ENCODE data around the gene RAPGEF3. TPM values are rescaled to one million over a fixed set of nuclear protein-coding genes. Genes with fewer than 3 reads are reported as not detected.

Gene RAPGEF3
- total RNA-seq, 1 donor from 2014 or later, result 0.56 TPM

GRCh38 chr12:47745485-47746041 is 13.1 kb downstream of the RAPGEF3 start:
- intact Hi-C loops (cut with micrococcal nuclease), result no loop called here

DNA sequence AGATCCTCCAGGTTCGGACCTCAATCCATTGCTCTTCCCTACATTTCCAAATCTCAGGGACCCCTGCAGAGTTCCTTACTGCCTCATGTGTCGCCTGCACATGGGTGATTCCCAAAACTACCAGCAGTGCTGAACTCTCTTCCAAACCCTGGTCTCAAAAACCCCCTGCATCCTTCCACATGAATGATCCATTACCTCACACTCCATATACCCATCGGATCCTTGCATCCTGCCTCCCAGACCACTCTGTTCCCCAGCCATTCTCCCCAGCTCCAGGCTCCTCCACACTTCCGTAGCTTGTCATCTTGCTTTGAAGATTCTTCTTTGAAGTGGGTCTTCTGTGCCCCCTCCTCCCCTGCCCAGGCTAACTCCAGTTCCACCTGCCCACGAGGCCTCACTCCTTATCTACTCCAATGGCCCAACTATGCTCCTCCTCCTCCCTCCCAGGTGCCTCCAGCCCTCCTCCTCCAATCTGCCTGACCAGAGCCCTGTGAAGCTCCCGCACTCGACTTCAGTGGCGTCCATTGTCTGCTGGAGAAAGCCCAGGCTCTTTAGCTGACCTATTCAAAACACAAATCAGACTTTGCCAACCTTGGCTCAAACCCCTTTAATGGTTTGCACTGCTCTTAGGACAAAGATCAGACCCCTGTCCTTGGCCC is 13.8 kb downstream of the RAPGEF3 start:
- intact Hi-C loops (cut with micrococcal nuclease), result no loop called here

- intact Hi-C loops (cut with micrococcal nuclease), result no loop called here
These were observed 14.6 kb downstream of the RAPGEF3 start for GRCh38 chr12:47744005-47744651.

GRCh38 chr12:47743311-47743860 is 15.3 kb downstream of the RAPGEF3 start:
- intact Hi-C loops (cut with micrococcal nuclease), result loop anchor here (2.0 kb wide), 1 partner anchor 61 kb away; no protein-coding TSS in a partner anchor

DNA sequence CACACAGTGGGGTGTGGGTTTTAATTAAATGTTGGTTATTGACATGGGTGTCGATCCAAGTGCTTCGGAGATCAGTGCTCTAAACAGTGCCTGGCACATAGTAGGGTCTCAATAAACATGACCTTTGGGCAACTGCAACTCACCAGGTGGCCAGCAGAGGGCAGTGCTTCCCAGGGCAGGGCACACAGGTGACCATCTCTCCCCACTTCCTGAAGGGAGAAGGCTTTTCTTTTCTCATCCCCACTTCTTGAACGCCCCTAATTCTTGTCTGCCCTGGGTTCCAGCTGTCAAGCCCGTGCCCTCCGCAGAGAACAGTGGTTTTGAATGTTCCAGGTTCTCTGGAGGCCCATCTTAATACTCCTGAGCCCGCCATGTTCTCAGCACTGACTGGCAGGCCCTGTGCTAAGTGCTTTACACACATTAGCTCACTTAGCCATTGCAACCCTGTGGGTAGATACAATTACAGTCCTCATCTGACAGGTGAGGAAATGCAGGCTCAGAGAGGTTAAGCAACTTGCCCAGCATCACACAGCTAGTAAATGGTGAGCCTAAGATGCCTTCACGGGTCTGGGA is 16.3 kb downstream of the RAPGEF3 start:
- intact Hi-C loops (cut with micrococcal nuclease), result loop anchor here (1.0 to 2.0 kb wide), 9 partner anchors 17 to 425 kb away; partner anchors contain the start of gene TMEM106C

GRCh38 chr12:47741340-47741703 is 17.4 kb downstream of the RAPGEF3 start:
- intact Hi-C loops (cut with micrococcal nuclease), result no loop called here

- intact Hi-C loops (cut with micrococcal nuclease), result no loop called here
These were observed 17.9 kb downstream of the RAPGEF3 start for GRCh38 chr12:47740606-47741339.

- intact Hi-C loops (cut with micrococcal nuclease), result no loop called here
These were observed 18.7 kb downstream of the RAPGEF3 start for GRCh38 chr12:47739979-47740378.

DNA sequence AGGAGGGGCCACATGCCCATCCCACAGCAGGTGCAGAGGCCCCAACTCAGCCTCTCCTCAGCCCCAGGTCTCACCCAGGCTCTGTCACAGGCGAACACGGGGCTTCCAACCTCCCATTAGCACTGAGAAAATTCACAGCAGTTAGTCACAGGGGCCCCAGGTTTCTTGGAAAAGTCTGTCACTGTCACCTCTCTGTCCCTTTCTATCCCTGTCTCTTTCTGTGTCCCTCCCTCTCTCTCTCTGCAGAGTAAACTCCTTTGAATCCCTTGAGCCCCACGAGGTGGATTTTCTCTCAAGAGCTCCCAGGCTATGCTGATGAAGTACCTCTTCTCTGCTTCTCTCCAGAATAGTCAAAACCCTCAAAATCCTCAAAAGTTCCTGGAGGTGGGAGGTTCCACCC is 19.4 kb downstream of the RAPGEF3 start:
- intact Hi-C loops (cut with micrococcal nuclease), result no loop called here

DNA sequence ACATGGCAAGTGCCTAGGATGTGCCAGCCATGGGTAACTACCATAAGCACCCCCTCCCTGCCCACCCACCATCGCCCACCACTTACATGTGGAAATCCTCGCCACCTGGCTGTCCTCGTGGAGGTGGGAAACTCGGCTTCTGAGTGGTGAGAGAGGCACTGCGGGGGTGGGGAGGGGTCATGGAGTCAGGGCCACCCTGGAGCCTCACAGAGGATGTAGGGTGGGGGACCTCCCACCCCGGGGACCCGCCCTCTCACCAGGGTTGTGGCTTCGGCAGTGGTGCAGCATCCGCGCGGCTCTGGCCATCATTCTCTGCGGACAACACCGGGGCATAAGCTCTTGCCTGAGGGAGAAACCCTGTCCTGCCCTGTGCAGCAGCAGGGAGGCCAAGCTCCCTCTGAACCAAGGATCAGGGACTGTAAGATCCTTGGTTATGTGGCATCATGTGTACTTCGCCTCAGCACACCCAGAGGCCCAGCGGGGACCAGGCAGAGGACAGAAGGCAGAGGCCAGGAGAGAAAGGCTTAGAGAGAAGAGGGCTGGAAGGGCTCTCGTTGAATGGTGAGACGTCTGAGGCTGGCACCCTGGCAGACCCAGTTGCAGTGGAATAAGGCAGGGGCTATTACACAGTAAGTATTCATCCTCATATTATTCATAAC is 20.6 kb downstream of the RAPGEF3 start:
- intact Hi-C loops (cut with micrococcal nuclease), result no loop called here

DNA sequence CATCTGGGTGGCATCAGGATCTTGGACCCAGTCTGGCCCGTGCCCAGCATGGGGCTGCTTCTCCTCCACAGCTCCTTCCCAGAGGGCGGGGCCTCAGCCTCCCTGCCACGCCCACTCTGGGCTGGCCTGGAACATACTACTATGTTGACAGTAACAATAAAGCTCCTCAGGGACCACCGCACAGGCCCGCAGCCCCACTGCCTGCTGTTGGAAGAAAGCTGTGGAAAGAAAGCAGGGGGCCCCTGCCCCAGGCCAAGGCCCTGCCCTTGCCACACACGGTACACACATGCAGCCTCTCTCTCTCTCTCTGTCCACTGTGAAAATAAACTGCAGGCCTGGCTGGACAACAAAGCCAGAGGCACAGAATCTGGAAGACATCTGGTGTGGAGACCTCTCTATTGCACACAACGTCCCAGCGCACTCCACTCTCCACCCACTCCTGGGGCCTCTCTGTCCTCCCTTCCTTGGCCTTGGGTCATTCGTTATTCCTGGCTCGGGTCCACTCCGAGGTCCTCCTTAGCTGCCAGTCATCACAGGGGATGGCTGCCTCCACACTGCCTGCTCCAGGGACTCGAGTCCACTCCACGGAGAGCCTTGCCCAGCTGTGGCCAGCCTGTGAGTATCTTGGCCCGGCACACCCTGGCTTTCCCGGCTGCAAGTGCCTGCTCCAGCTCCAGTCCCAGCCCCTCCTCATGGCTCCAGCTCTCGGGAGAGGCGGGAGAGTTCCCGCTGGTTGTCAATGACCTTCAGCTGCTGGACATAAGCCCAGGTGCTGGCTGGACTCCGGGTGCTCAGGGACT is 21.6 kb downstream of the RAPGEF3 start:
- intact Hi-C loops (cut with micrococcal nuclease), result no loop called here

DNA sequence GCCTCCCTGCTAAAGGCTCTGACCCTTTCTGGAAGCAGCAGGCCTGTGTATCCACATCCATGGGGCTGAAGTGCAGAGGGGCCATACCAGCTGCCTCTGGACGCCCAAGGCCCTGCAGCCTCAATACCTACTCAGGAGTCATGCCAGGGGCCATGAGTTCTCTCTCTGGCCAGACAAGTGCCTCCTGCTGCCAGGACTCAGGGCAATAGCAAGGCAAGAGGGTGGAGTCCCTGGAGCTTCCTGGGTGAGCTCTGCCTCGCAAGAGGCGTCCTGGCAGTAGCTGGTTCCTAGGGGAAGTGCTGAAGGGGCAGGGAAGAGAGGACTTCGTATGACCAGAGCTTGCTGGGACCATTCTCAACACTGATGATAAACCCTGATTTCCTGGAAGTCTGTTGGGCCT is 22.5 kb downstream of the RAPGEF3 start:
- intact Hi-C loops (cut with micrococcal nuclease), result no loop called here

GRCh38 chr12:47735649-47736048 is 23.0 kb downstream of the RAPGEF3 start:
- intact Hi-C loops (cut with micrococcal nuclease), result no loop called here

DNA sequence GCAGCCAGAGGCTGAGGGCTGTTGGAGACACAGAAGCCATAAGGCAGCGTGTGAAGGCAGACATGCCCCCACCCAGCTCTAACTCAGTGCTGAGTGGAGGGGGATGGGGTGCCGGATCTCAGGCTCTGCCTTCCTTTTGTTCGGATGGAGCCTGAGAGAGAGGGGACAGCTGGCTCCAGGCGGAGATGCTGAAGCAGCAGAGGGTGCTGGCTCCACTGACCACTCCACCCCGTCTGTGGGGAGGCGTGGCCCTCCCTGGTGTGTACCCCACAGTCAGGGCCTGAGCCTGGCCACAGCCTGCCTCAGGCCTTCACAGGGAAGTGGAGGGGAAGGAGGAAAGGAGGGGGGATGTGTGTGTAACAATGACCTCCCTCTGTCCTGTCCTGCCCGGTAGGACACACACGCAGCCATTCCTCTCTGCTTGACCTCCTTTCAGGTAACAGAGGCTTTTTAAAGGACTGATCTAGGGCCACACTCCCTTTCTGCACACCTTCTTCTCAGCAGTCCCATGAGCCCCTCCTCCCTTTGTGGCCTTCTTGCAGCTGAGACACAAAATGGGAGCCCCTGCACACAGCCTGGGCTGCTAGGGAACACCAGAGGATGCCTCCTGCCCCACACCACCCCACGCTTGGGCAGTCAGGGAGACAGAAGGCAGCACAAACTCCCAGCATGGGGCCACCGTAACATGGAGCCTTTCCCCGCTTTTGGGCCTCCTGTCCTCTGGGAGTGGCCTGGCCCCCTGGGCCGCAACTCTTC is 23.8 kb downstream of the RAPGEF3 start:
- intact Hi-C loops (cut with micrococcal nuclease), result no loop called here

- intact Hi-C loops (cut with micrococcal nuclease), result no loop called here
These were observed 25.5 kb downstream of the RAPGEF3 start for GRCh38 chr12:47733142-47733541.

GRCh38 chr12:47732504-47732903 is 26.2 kb downstream of the RAPGEF3 start:
- intact Hi-C loops (cut with micrococcal nuclease), result no loop called here

- intact Hi-C loops (cut with micrococcal nuclease), result no loop called here
These were observed 27.0 kb downstream of the RAPGEF3 start for GRCh38 chr12:47731723-47732122.

DNA sequence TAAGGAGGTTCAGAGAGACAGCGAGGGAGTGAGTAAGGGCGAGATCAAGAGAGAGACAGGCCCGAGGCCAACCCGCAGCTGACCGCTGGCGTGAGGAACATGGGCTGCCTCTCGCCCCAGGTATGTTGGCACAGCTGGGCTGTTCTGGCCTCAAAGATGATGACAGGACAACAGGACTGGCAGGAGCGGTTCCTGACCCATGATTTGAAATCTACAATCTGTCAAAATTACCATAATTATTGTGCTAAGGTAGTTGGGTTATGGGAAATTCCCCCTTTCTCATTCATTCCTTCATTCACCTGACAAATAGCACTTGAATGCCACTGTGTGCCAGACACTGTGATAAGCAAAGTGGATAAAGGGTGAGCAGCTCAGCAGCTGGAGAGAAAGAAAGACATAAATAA is 28.3 kb downstream of the RAPGEF3 start:
- intact Hi-C loops (cut with micrococcal nuclease), result no loop called here

- intact Hi-C loops (cut with micrococcal nuclease), result no loop called here
These were observed 29.4 kb downstream of the RAPGEF3 start for GRCh38 chr12:47729233-47729632.
